HL-60 (cell line): ENCODE measurements around the gene DCC.

Source experiments
- DNase-seq, 2 experiments: peaks; one replicate each; pipeline ENCODE4 v3.0.0-alpha.2; 2010 to 2020; ENCODE audit warnings: low read depth in 1 of 2, low spot score in 1 of 2
- H3K27ac ChIP-seq: fragments of 250-450 bp; sonication (Bioruptor Pico); replicated peaks from 2 replicates; pipeline ENCODE4 v1.5.1; 2020; ENCODE audit warnings: mild to moderate bottlenecking, moderate library complexity
- H3K27me3 ChIP-seq: fragments of 250-450 bp; sonication (Bioruptor Pico); 2 replicates; pipeline ENCODE4 v1.5.1; 2021; ENCODE audit warnings: mild to moderate bottlenecking, moderate library complexity; ENCODE audit not compliant: insufficient read depth, poor library complexity, severe bottlenecking
- H3K4me3 ChIP-seq: replicated peaks from 2 replicates; pipeline ENCODE4 v1.5.1; 2011; ENCODE audit warnings: mild to moderate bottlenecking, control low read depth, low read length; ENCODE audit not compliant: insufficient read depth
- CTCF ChIP-seq: IDR thresholded peaks from one replicate; pipeline ENCODE4 v1.5.1; 2011; ENCODE audit warnings: low read length, control low read depth, inconsistent platforms; ENCODE audit not compliant: insufficient read depth
- GABPA ChIP-seq: IDR thresholded peaks from 2 replicates; pipeline ENCODE4 v1.6.1; 2012; ENCODE audit warnings: low read depth
- POLR2AphosphoS5 ChIP-seq: IDR thresholded peaks from 2 replicates; pipeline ENCODE4 v1.6.1; 2012; ENCODE audit warnings: low read depth
- REST ChIP-seq: IDR thresholded peaks from 2 replicates; pipeline ENCODE4 v1.6.1; 2012; ENCODE audit warnings: low read depth; ENCODE audit not compliant: insufficient replicate concordance
- SPI1 ChIP-seq: IDR thresholded peaks from 2 replicates; pipeline ENCODE4 v1.6.1; 2012; ENCODE audit warnings: low read depth, mild to moderate bottlenecking, borderline replicate concordance

DCC gene

GRCh38 chr18:52953387-52953786 lies 613.4 kb downstream of the DCC start:
- H3K4me3 ChIP-seq = no peak overlapping the region
- no peak for TF ChIP-seq CTCF
- TF ChIP-seq REST = no peak
- TF ChIP-seq GABPA = no peak
- no peak for TF ChIP-seq SPI1
- TF ChIP-seq POLR2AphosphoS5 = no peak
- H3K27me3 ChIP-seq = no peaks in the 10 kb centered on the region
- DNase-seq = no peak
- no peak overlapping the region for H3K27ac ChIP-seq

GRCh38 chr18:52963481-52963880 lies 623.5 kb downstream of the DCC start:
- Histone ChIP-seq H3K27me3 (no peaks in the 10 kb centered on the region), H3K27ac (no peak overlapping the region), H3K4me3 (no peak overlapping the region)
- TF ChIP-seq POLR2AphosphoS5 (no peak), SPI1 (no peak), GABPA (no peak), REST (no peak), CTCF (no peak)
- DNase-seq = no peak

GRCh38 chr18:52970686-52971085 lies 630.7 kb downstream of the DCC start:
- no peak for DNase-seq

More at GRCh38 chr18:52970686-52971085, 630.7 kb downstream of the DCC start:
- no peak overlapping the region for H3K4me3 ChIP-seq
- no peak overlapping the region for H3K27ac ChIP-seq
- no peaks in the 10 kb centered on the region for H3K27me3 ChIP-seq
- TF ChIP-seq CTCF (no peak), REST (no peak), POLR2AphosphoS5 (no peak), SPI1 (no peak), GABPA (no peak)
